A673 (cell line): ENCODE results near the gene TNFRSF18.

ENCODE experiments used
- CTCF ChIP-seq: fragments of 300-800, 200-600 bp; sonication (generic); conservative IDR thresholded peaks from 2 replicates; pipeline ENCODE4 v1.5.1; 2017; ENCODE audit warnings: low read depth, mild to moderate bottlenecking, antibody characterized with exemption, low read length, moderate library complexity, mixed read lengths
- EZH2 ChIP-seq: fragments of 200-600 bp; sonication (generic); IDR thresholded peaks from 2 replicates; pipeline ENCODE4 v1.6.1; 2017; ENCODE audit warnings: borderline replicate concordance, low read depth, mild to moderate bottlenecking, mixed read lengths, antibody characterized with exemption, low read length; ENCODE audit not compliant: poor library complexity, severe bottlenecking

- no peak for TF ChIP-seq CTCF
- no peak for TF ChIP-seq EZH2
These were observed 657 bp upstream of the TNFRSF18 start for GRCh38 chr1:1206966-1207531.
